Fibroblast of lung (primary cell): Measurements from ENCODE around the gene MEOX2.

Experiments
- EZH2 ChIP-seq: IDR thresholded peaks from 2 replicates; pipeline ENCODE4 v1.5.1; 2012; ENCODE audit warnings: low read length, control low read depth, mild to moderate bottlenecking; ENCODE audit errors: missing control alignments
- TF ChIP-seq, protein P1 (sequence below), 2 donors: IDR thresholded peaks in 1 of 2; conservative IDR thresholded peaks in 1 of 2; 1 replicate in 1 of 2; 2 replicates in 1 of 2; pipeline ENCODE4 v1.5.1; 2011 to 2012; ENCODE audit warnings: low read length in 2 of 2, control low read depth in 1 of 2, inconsistent platforms in 1 of 2, low read depth in 1 of 2, mild to moderate bottlenecking in 1 of 2

DNA sequence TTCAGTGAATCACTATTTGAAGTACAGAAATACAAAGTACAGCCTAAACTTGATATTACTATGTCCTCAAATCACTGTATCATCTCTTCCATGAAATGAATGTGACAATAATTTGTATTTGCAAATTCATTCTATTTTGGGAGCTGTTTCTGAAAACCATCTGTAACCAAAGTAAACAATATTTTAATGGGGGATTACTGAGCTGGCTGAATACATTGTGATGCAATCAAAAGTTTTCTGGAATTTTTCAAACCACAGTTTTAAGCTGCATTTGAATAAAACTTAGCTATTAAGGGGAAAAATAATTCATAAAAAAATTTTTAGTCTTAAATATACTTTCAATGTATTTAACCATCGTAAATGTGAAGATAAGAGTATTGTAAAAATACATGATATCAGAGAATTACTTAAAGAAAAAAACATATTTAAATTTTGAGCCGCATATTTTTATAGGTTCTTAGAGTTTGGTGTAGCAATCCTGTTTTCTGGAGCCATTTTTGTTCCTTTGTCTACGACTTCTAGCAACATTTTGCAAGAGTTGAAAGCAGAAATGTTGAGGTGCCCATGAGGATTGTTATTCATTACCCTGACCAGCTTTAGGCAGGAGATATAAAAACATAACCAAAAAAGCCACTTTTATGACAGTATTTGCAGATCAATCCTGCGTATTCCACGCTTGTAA is 78.8 kb downstream of the MEOX2 start:
- TF ChIP-seq, protein P1, sequence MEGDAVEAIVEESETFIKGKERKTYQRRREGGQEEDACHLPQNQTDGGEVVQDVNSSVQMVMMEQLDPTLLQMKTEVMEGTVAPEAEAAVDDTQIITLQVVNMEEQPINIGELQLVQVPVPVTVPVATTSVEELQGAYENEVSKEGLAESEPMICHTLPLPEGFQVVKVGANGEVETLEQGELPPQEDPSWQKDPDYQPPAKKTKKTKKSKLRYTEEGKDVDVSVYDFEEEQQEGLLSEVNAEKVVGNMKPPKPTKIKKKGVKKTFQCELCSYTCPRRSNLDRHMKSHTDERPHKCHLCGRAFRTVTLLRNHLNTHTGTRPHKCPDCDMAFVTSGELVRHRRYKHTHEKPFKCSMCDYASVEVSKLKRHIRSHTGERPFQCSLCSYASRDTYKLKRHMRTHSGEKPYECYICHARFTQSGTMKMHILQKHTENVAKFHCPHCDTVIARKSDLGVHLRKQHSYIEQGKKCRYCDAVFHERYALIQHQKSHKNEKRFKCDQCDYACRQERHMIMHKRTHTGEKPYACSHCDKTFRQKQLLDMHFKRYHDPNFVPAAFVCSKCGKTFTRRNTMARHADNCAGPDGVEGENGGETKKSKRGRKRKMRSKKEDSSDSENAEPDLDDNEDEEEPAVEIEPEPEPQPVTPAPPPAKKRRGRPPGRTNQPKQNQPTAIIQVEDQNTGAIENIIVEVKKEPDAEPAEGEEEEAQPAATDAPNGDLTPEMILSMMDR (conservative IDR thresholded peaks at IDR 0.05 in 1 of 2, IDR thresholded peaks at IDR 0.05 in 1 of 2; ENCODE audit: low read depth in 1 of 2, low read length in 2 of 2) = no peak
- no peak for TF ChIP-seq EZH2
